GM18867 (cell line): ENCODE measurements around the gene WSCD2.

ENCODE experiments used
- ATAC-seq: cut with Tn5 transposase; IDR thresholded peaks from one replicate; pipeline ENCODE4 v1.9.1; 2021; ENCODE audit warnings: mild to moderate bottlenecking, moderate library complexity; ENCODE audit not compliant: unreplicated experiment

Gene WSCD2

DNA sequence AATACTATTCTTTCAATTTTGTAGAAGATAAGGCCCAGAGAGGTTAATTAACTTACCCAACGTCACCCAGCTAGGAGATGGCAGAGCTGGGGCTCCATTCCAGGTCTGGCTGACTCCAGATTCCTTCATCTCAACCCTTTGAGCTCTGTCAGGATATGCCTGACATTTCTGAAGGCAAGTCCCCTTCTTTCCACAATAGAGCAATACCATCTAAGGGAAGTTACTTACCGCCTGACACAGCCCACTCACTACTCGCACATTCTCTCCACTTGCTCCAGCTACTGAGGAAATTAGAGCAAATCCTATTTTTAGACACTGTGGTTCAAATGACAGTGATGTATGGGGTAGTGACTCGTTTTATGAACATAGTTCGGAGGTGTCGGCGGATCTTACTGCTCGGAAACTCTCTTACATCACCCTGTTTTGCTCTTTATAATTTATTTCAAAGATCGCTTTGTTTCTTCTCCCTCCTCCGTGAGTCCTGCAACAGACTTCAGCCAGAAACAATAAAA lies 2.0 kb upstream of the WSCD2 start:
- no peak for ATAC-seq

DNA sequence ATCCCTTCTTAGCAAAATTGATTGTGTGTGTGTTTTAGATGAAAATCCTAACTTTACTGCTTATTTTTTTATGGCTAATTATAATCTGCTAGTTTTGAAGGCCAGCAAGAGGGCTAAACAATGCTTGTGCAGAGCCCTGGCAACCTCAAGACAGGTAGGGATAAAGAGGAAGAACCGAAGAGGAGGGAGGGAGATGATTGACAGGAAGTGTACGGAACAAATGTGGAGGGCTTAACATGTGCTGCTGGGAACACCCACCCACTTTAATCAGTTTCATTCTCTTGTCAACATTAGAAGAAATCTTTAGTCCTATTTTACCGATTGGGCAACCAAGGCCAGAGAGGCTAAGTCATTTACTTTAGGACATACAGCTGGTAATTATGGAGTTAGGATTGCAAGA lies 1.4 kb upstream of the WSCD2 start:
- ATAC-seq, result no peak

DNA sequence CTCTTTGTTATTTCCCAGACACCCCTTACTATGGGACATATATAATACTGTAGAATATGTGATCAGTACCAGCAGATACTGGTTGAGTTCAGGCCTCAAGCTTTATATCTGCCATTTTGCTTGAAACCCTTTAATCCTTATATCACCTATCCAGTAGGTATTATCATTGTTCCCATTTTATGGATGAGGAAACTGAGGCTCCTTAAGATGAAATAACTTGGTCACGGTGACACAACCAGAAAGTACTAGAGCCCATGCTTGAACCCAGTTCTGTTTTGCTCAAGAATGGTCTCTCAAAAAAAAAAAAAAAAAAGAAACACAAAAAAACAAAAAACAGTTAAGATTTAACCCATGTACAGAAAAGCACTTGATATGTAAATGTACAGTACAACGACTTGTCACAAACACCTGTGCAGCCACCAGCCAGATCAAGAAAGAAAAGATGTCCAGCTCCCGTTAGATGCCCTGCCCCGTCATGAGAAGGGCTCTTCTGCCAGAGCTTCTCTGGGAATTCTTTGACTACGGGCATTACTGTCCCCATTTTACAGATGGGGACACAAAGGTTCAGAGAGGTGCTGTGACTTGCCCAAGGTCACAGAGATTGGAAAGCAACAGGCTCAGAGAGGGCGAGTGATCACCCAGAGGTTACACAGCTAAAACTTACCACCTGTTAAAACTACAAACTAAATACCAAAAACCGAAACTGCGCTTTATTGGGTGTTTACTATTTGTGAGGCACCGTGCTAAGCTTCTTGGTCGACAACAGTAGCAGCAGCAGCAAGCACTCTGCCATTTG lies 669 bp upstream of the WSCD2 start:
- no peak for ATAC-seq

DNA sequence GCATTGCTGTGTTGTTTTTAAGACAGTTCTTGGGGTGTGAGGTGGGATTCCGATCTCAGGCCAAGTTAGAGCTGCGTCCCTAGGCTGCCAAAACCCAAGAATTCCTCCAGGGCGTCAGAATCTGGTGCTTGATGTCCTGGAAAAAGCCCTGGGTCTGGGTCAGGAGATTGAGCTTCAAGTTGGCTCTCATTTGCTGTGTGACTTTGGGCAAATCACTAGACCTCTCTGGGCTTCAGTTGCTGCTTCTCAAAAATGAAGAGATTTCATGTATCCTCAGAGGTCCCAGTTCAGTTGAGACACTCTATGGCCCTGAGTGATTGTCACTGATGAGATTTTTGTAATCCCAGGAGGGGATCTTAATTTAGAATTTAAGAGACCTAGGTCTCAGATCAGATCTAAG lies 1.9 kb downstream of the WSCD2 start:
- ATAC-seq, result no peak

DNA sequence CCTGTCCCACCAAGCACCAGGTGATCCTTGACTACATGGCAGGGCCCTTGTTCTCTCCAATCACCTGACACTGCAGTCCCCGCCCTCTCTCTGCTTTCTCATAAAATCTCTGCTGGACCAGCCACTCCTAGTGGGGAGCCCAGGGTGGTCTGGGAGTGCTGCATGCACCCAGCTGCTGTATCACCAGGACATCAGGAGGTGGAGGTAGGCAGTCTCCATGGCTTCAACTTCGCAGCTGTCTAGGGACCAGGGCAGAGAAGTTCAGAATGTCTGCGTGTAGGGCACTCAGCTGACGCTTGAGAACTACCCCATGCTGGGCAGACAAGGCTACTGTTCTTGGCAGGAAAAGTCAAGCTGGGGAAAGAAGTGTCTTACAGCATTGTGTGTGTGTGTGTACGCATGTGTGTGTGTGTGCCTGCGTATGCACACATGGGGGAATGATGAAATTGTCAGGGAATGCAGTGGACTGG lies 2.6 kb downstream of the WSCD2 start:
- no peak for ATAC-seq

DNA sequence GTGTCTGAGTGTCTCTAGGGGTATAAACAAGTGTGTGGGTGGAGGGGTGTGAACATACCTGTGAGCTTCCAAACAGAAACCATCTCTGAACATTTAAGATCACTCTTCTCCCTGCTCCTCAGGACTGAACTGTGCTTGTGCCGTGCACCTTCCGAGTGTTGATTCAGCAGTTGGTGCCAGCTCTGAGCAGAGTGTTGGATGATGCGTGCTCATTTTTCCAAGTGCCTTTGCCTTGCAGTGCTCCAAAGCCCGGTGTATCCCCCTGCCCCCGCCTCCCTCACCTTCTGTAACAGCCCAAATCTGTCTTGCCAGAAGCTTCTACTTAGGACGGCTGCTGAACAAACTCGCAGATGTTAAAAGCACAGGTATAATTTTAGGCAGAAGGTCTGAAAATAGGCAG lies 4.4 kb downstream of the WSCD2 start:
- ATAC-seq, result no peak

DNA sequence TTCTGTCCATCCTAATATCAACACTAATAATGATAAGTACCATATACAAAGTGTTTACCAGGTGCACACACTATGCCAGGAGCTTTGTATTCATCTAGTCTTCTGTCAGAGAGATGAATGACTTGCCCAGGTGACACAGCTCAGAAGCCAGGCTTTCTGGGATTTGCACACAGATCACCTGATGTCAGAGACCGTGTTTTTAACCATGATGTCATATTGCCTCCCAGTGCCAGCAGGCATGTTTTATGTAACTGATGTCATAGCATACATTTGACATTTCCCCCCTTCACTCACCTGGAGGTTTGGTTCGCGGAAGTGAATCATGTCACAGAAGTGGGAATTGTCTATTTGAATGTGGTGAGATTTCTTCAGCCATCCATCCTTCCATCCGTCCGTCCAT lies 5.7 kb downstream of the WSCD2 start:
- no peak for ATAC-seq

DNA sequence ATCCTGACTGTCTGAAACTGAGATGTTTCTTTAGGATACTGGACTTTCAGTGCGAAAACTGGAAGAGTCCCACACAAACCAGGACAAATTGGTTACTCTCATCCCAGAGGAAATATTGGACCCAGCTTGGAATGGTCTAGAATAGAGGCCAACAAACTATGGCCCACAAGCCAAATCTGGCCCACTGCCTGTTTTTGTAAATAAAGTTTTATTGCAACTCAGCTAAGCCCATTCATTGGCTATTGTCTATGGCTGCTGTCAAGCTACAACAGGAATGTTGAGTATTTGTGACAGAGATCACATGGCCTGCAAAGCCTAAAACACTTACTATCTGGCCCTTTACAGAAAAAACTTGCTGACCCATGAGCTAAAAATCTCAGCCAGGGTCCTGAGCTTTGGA lies 6.5 kb downstream of the WSCD2 start:
- ATAC-seq, result no peak

DNA sequence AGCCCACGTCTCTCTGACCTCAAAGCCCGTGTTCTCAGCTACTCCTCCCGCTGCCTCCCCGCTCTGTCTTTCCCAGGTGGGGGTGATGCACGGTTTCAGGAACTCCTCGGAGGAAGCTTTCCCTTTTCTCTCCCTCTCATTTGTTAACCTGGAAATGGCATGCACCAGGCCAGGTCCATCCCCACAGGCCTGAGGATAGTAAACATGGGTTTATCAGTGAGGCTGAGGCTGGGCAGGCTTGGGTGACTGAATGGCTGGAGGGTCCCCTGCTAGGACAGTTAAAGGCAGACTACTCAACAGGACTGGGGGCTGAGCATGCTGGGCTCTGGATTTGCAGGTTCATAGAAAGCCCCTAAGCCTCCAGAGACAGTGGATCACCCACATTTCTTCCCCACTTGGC lies 7.6 kb downstream of the WSCD2 start:
- ATAC-seq, result no peak

DNA sequence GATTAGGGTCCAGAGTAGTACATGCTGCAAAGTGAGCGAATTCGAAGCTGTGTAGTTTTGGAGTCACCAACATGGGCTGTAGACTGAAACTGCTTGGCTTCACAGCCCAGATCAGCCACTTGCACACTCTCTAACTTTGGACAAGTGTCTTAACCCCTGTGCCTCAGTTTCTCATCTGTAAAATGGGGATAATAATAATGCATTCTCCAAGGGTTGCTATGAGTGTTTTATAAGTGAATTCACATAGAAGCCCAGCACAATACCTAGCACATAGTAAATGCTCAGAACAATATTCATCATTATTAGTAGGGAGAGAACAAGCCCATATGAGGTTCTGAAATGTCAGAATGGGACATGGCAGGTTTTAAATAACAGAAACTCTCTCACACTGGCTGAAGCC lies 10.4 kb downstream of the WSCD2 start:
- ATAC-seq, result no peak

DNA sequence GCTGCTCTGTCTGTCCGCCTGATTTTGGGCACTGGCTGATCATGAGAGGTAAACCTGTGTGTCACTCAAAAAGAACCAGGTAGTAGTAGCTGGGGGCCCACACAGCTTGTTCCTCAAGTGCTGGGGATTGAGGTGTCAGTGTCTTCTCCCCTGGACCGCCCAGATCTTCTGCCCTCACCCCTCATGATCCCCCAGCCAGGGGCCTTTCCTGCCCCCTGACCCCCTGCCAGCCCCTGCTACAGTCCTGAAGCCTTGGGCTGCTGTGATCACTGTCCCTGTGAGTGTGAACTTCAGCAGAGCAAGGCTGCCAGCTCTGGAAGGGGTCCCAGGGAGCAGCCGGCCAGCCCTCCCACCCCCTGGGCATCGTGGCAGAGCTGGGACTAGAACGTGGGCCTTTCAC lies 11.4 kb downstream of the WSCD2 start:
- no peak for ATAC-seq

DNA sequence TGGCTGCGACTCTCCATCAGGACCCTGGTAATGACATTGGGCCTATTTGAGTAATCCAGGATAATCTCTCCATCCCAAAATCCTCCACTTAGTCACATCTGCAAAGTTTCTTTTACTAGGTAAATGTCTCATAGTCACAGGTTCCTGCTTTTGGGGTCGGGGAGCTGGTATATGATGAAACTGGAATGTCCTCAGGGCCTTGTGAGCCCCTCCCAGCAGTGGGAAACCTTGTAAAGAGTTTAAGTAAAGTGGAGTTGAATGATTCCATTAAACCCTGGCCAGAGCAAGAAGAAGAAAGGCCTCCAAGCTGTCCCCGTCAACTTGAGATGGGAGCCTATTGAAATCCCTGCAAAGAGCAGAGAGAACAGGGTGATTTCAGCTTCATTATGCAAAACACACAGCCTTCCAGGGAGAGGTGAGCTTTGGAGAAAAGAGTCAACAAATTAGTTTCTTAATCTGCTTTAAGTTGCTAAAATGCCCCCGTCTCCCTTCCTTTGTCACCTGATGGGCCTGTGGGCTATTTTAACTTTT lies 12.6 kb downstream of the WSCD2 start:
- no peak for ATAC-seq

DNA sequence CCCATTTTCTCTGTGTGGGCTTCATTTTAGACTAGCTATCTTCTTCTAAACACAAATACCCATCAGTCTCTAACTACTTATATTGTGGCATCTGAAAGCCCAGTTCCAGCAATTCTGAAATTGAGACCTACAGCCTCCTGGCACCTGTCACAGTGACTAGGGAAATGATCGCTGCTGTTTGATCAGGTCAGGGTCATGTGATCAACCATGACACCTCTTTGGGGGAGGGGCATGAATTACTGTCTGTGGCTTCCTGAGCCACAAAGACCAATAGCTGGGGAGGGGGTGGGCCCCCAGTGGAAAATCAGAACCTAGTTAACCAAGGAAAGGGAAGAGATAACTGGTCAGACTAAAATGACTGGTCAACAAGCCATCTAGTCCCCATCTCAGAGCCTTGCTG lies 14.1 kb downstream of the WSCD2 start:
- ATAC-seq, result no peak

DNA sequence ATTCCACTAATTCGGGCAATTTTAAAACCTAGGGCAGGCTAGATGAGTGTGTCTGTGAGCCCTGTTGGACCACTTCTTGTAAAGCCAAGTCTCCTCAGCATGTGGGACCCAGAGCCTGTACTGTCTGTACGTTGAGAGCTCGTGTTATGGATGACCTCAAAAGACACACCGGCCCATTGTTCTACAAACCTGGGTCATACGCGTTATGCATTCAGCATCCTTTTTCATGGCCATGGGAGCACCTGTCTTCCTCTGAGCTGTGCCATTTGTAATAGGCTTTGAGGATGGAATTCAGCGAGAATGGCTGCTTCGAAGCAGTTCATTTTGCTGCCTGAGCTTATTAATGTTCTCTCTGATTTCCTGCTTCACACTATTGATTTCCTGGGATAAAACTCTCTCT lies 15.0 kb downstream of the WSCD2 start:
- ATAC-seq, result no peak

DNA sequence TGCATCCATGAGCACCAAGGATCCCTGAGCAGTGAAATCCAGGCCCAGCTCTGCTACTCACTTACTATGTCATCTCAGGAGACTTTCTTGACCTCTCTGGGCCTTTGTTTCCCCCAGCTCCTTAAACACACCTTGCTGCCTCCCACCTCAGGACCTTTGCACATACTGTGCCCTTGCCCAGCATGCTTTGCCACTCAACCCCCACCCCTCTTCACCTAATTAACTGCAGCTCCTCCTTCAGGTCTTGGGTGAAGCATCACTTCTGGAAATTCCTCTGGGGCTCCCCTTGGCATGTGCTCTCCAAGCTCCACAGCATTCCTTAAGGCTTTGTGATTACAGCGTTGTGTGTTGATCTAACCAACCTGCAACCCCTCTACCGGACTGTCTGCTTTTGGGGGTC lies 15.9 kb downstream of the WSCD2 start:
- no peak for ATAC-seq

DNA sequence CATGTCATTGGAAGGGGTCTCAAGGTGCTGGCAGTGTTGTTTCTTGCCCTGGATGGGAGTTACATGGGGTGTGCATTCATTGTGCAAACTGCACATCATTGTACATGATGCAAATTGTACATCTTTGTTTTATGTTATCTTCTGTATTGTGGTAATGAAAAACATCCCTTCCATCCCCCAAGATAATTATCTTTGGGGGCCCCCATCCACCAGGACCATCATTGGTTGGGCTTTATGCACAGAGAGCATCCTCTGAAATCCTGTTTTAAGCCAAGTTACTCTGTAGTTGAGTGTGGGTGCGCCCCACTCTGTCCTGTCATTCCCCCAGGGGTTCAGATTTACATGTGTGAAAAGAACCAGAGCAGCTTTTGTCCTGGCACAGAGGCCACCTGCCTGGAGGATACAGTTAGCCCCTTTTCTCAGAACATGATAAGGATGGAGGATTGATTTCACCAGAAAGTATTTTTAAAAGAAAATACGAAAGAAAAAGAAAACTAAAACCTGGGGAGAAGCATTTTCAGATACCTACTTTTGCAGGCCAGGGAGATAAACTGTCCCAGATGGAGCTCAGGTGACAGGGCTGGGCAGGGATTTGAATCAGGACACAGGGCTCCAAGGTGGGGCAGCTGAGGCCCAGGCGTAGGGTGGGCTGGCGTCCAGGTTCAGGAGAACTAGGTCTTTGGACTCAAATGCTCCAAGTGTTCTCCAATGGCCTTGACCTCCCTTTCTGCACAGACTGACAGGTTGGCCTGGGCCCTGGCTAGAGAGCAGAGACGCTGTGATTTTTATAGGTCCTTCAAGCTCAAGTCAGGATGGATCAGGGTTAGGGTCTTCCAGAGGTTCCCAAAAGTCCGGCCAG lies 17.2 kb downstream of the WSCD2 start:
- ATAC-seq, result no peak

DNA sequence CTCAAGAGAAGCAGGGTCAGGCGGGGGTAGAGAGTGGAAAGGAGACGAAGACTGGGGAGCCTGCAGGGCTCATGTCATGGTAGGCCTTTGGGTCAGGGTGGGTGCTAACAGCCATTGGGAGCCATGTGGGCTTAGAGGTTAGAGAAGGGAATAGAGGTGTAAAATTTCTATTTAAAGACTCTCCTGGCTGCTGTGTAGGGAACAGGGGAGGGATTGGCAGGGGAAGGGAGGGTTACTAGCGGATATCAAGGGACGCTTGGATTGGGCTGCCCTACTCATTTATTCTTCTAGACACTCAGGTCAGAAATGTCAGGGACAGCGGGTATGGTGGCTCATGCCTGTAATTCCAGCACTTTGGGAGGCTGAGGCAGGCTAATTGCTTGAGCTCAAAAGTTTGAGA lies 18.2 kb downstream of the WSCD2 start:
- ATAC-seq, result no peak

DNA sequence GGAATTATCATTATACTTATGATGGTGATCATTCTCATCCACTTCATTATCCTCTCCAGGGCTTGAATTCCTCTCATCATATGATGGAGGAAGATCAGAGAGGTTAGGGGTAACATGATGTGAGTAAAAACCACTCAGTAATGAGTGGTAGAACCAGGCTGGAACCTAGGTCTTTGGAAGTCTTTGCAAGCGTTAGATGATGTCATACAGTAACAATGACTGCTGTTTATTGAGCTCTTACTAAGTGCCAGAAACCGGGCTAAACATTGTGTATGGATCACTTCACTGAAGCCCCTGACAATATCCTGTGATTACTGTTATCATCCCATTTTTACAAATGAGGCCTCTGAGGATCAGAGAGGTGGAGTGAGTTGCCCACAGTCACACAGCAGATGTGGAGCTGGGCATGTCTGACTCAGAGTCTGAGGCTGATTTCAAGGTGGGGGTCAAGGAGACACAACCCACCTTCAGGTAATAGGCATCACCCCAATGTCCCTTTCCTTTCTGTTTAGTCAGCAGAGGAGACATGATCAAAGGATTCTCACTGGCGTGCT lies 19.5 kb downstream of the WSCD2 start:
- no peak for ATAC-seq

DNA sequence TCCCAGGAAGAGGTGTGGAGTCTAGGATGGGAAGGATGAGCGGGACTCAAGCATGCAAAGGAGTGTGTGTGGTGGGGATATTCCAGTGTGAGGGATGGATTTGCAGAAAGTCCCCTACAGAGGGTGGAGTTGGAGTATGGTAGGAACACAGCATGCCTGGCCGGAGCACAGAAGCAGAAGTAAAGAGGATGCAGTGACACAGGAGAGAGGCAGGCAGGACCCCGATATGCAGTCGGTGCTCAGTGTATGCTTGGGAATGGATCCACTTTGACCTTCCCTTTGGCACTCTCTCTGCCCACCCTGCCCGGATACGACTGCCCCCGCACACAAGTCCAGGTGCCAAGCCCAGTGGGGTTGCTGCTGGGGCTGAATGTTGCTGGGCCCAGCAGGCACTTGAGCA lies 21.3 kb downstream of the WSCD2 start:
- no peak for ATAC-seq

DNA sequence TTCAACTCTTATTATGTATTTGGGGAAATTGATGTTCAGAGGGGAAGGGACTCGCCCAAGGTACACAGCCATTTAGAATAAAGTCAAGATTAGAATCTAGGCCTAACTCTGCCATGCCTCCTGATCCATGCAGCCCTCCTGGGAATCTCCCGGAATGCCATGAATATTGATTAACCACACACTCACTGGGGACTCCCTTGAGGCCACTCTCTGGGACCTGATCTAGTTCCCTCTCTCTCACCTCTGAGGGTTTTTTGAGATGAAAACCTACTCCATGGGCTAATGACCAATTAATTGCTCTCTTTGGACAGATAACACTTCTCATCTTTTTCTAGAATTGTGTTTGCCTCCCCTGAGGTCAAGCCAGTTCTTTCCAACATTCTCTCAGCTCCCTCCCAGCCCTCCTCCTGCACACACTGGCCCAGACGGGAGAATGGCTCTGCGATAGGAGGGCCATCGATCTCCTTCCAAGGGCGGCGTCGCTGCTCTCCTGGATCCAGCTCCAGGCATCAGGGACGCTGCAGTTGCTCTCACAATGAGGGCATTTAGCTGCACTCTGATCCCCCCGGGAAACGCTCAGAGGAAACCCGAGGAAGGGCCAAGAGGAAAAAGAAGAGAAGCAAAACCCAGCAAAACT lies 22.6 kb downstream of the WSCD2 start:
- ATAC-seq, result no peak

DNA sequence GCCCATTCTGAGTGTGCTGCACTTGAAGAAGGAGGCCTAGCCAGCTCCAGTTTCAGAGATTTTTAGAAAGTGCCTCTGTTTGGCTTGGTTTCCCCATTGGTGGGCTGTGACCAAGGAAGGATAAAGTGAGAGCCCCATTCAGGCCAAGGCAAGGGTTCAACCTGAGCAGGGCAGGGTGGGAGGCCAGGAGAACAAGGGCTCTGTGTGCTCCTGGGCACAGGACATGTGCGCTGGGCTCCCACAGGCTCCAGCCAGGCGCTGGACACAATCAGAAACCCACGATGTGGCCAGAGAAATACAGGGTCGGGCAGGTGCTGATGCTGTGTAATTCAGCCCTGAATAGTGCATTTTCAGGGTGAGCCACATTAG lies 23.1 kb downstream of the WSCD2 start:
- no peak for ATAC-seq
